Suppressor macrophage treated with lipopolysaccharide for 1 hour (primary cell): ENCODE data around the gene FPR1.
"Not testable (repeated sequence)": the region's sequence is repeated elsewhere in the genome, so short reads cannot be mapped to it uniquely, and the experiment has no call there.

Experiments used
- DNase-seq, 3 donors: peaks; one replicate each; pipeline ENCODE4 v3.0.0-alpha.2; 2020 to 2022

Gene FPR1

GRCh38 chr19:51777570-51778462 is 26.1 kb upstream of the FPR1 start:
- peak; percentile 87 to 95 (median 93) for DNase-seq

- DNase-seq: not testable (repeated sequence)
These were observed 24.9 kb upstream of the FPR1 start for GRCh38 chr19:51776561-51776960.

- peak; percentile 78 to 82 (median 81) for DNase-seq
These were observed 21.3 kb upstream of the FPR1 start for GRCh38 chr19:51772977-51773376.

GRCh38 chr19:51771376-51772130 is 19.9 kb upstream of the FPR1 start:
- peak; percentile 82 to 95 (median 88) for DNase-seq

GRCh38 chr19:51766461-51766860 is 14.8 kb upstream of the FPR1 start:
- DNase-seq: peak; percentile 90 to 96 (median 95)

- no peak for DNase-seq
These were observed 13.4 kb upstream of the FPR1 start for GRCh38 chr19:51765086-51765485.

GRCh38 chr19:51761696-51762095 is 10.0 kb upstream of the FPR1 start:
- DNase-seq: no peak

GRCh38 chr19:51760697-51761356 is 9.1 kb upstream of the FPR1 start, which contains the start of gene FPR2:
TSS of gene FPR2 (plus strand) at chr19:51761180. CDS start at chr19:51768659, 7,479 bp downstream.
- peak in 2 of 3 donors; percentile 52 to 70 for DNase-seq

GRCh38 chr19:51755571-51755970 is 3.9 kb upstream of the FPR1 start:
- peak in 1 of 3 donors; percentile 43 for DNase-seq

- DNase-seq: no peak
These were observed 3.1 kb upstream of the FPR1 start for GRCh38 chr19:51754770-51755169.

- peak; percentile 86 to 96 (median 93) for DNase-seq
These were observed 2.4 kb upstream of the FPR1 start for GRCh38 chr19:51754109-51754508.

- DNase-seq: peak in 1 of 3 donors; percentile 51
These were observed 1.1 kb downstream of the FPR1 start for GRCh38 chr19:51750400-51751094.

GRCh38 chr19:51749979-51750378 is 1.7 kb downstream of the FPR1 start:
- no peak for DNase-seq

GRCh38 chr19:51746731-51747130 is 4.9 kb downstream of the FPR1 start:
- DNase-seq: no peak

- DNase-seq: peak in 1 of 3 donors; percentile 38
These were observed 8.3 kb downstream of the FPR1 start for GRCh38 chr19:51743405-51743804.

GRCh38 chr19:51742789-51743188 is 8.9 kb downstream of the FPR1 start:
- peak in 2 of 3 donors; percentile 38 to 71 for DNase-seq

GRCh38 chr19:51740356-51740755 is 11.3 kb downstream of the FPR1 start:
- DNase-seq: peak; percentile 65 to 84 (median 82)

- DNase-seq: no peak
These were observed 12.0 kb downstream of the FPR1 start for GRCh38 chr19:51739466-51740213.

GRCh38 chr19:51738523-51738922 is 13.2 kb downstream of the FPR1 start:
- not testable (repeated sequence) for DNase-seq

- DNase-seq: no peak
These were observed 13.8 kb downstream of the FPR1 start for GRCh38 chr19:51737924-51738323.

- no peak for DNase-seq
These were observed 14.3 kb downstream of the FPR1 start for GRCh38 chr19:51737389-51737788.
